ENCODE data around the gene CAMK4.
"Not testable (repeated sequence)": the region's sequence is repeated elsewhere in the genome, so short reads cannot be mapped to it uniquely, and the experiment has no call there.

- not testable (repeated sequence) for TF ChIP-seq POLR2A (IDR thresholded peaks at IDR 0.05; ENCODE audit: low read depth, low read length); POLR2AphosphoS5 (IDR thresholded peaks at IDR 0.05; ENCODE audit: low read depth, low read length); TAF1 (IDR thresholded peaks at IDR 0.05; ENCODE audit: borderline replicate concordance, low read depth, low read length)
Measured at GRCh38 chr5:111410067-111410466, 185.9 kb downstream of the CAMK4 start.
